ENCODE data around the gene SNAPC4.

SNAPC4 gene

DNA sequence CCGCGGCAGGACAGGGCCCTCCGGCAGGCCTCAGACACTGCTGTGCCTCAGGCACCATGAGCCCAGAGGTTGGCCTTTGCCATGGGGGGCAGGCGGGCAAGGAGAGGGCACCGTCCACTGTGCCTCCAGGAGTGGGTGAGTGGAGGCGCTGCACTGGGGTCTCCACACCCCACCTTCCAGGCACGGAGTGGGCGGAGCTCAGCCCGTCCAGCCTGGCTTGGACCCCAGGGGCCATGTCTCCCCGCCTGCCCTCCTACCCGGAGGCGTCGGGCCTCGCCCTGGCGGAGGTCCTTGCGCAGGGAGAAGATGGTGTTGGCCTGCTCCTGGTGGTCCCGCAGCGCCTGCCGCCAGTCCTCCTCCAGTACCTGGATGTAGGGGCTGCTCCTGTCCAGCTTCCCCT is 29.9 kb downstream of the SNAPC4 start:
- DNase-seq (ENCODE audit: low spot score), result no peak

DNA sequence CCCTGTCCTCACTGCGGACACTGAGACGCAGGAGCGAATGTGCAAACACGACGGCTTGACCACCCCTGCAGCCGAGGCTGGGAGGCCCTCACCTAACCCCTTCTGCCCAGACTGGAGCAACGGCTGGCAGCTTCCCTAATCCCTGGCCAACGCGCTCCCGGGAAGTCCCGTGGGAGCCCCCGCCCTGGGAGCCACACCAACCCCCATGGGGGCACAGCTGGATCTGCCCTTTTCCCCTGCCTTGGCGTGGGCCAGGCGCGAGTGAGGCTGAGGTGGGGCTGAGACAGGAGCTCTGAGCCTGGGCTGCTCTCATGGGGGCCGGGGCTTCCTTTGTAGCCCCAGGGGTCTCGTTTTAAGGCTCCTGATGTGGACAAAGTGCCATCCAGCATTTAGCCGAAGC is 31.8 kb downstream of the SNAPC4 start:
- no peak for DNase-seq (ENCODE audit: low spot score)

- DNase-seq (ENCODE audit: low spot score), result no peak
Measured at GRCh38 chr9:136367296-136368145, 32.4 kb downstream of the SNAPC4 start.

- no peak for DNase-seq (ENCODE audit: low spot score)
Measured at GRCh38 chr9:136366826-136367225, 33.1 kb downstream of the SNAPC4 start.

DNA sequence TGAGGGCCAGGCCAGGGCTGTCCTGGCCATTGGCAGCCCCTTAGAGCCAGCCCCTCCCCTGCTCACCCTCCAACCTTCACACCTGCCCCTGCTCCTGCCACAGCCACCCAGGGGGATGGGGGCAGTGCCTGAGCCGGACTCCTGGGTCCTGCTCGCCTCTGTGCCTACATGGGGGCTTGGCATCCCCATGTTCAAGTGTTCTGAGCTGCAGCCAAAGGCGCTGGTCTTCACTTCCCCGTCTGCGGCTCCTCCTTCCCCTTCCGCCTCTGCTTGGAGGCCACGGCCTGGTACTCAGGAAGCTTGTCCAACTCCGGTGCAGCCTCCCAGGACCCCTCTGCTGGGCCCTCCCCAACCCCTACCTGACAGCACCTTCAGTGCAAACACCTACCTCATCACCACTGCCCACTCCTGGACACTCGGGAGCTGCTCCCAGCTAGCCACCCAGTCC is 34.2 kb downstream of the SNAPC4 start:
- DNase-seq (ENCODE audit: low spot score), result no peak

- no peak for DNase-seq (ENCODE audit: low spot score)
Measured at GRCh38 chr9:136364942-136365774, 34.8 kb downstream of the SNAPC4 start.

DNA sequence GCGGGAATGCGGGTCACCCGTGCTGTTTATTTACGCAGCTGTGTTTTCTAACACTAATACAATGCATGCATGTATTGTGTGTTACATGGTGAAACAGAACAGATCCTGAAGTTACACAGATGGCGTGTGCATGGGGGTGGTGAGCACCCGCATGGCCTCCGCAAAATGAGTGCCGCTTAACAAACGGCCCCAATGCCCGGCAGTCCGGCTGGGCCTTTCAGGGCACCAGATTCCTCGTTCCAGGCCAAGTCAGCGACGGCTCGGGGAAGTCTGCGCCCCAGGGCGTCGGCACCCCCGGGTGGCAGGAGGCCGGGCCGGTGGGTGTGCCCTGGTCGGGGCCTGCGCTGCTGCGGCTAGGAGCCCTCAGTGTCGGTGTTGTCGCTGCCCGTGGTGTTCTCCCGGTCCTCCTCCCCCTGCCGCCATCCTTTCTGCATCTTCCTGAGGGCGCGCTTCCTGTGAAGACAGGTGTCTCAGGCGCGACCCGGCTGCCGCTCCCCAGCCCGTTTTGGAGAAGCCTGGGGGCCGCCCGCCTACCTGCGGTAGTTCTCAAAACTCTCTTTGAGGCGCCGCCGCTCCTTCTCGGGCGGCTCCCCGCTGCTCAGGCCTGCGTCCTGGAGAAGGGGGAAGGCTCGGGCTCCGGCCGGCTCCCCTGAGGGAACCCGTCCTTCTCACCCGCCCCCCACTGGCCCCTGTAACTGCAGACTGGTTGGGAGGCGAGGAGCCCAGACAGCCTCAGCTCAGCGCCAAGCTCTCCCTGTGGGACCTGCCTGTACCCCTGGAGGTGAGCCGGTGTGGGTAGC is 35.8 kb downstream of the SNAPC4 start:
- no peak for DNase-seq (ENCODE audit: low spot score)

GRCh38 chr9:136363106-136363948 is 36.6 kb downstream of the SNAPC4 start, which contains the start of gene DNLZ:
Gene DNLZ, minus strand, starts transcription at chr9:136363744. Its CDS starts 30 bp downstream, at chr9:136363714.
- peak; percentile 94 for DNase-seq (ENCODE audit: low spot score)

GRCh38 chr9:136362450-136362784 is 37.6 kb downstream of the SNAPC4 start:
- no peak for DNase-seq (ENCODE audit: low spot score)

- no peak for DNase-seq (ENCODE audit: low spot score)
Measured at GRCh38 chr9:136361754-136362449, 38.1 kb downstream of the SNAPC4 start.

DNA sequence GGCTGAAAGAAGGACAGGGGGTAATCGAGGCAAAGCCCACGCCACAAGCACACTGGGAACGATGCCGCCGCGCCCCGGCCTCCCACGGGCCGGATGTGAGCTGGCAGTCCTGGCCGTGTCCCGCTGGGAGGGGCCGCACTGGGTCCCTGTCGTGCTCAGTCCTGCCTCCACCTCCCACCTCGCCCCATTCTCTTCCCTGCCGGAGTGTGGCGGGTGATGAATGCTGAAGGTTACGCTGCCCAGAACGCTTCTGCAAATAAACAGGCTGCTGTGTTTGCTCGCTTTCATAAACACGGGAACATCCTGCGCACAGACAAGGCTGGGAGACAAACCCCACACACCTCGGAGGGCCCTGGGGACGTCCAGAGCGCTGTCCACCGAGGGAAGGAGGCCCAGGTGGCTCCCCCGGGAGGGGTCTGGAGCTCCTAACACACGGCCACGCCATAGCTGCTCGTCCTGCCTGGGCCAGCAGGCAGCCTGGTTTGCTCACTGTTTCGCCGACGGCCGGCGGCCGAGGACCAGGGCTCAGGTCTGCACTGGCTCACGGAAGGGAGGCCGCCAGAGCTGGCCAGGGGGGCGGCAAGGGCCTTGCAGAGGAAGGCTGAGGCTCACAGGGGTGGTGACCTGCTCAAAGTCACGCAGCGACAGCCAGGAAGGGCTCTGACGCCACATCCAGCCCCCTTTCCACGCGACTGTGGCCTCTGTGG is 38.8 kb downstream of the SNAPC4 start:
- no peak for DNase-seq (ENCODE audit: low spot score)

GRCh38 chr9:136359774-136360718 is 39.9 kb downstream of the SNAPC4 start:
- no peak for DNase-seq (ENCODE audit: low spot score)

DNA sequence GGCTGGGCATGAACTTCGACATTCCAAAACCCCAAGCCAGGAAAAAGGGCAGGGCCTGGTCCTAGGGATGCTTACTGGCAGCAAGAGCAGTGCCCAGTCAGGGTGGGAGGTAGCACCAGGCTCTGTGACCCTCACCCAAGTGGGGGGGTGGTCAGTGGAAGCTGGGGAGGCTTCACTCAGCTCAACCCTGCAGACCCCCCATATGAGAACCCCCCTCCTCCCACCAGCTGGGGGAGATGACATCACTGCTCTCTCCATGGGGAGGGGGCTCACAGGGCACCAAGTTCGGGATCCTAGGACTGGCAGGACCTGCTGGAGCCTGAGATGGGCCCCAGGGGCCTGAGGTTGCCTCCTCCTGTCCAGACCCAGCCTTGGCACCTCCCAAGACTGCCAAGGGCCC is 41.1 kb downstream of the SNAPC4 start:
- DNase-seq (ENCODE audit: low spot score), result no peak

DNA sequence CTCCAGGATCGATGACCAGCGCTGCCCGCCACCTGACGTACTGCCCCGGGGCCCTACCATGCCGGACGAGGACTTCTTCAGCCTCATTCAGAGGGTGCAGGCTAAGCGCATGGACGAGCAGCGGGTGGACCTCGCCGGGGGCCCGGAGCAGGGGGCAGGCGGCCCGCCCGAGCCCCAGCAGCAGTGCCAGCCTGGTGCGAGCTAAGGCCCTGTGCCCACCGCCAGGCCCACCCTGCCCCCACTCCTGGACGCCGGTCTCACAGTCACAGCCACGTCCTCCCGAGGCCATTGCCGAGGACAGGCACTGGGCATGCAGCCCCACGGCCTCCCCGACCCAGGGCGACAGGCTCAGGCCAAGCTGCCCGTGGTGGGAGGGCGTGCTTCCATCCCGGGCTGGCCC is 42.0 kb downstream of the SNAPC4 start:
- DNase-seq (ENCODE audit: low spot score), result no peak

GRCh38 chr9:136357202-136357725 is 42.7 kb downstream of the SNAPC4 start:
- no peak for DNase-seq (ENCODE audit: low spot score)

DNA sequence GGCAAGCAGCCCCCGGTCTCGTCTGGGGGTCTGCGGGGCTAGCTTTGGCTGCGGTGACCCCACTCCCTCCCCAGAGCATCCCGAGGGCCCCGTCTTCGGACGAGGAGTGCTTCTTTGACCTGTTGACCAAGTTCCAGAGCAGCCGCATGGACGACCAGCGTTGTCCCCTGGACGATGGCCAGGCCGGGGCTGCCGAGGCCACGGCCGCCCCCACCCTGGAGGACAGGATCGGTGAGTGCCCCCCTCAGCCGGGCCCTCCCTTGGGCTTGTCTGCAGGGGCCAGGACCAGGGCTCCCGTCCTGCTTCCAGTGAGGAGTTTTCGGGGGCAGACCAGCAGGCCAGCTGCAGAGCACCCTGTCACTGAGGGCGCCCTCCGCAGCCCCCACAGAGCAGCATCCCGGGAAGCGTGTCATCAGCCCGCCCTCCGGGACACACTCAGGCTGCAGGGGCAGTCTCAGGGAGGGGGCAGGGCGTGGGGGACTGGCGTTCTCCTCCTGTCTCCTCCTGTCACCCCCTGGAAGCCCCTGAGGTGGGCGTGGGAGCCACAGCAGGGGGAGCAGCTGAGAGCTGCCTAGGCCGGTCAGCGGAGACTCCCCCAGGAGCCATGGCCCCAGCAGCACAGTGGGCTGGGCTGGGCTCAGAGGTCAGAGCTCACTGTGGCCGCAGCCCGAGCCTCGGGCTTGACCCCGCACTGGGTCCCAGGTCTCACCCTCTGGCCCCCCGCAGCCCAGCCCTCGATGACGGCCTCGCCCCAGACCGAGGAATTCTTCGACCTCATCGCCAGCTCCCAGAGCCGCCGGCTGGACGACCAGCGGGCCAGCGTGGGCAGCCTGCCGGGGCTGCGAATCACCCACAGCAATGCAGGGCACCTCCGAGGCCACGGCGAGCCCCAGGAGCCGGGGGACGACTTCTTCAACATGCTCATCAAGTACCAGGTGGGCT is 44.1 kb downstream of the SNAPC4 start:
- DNase-seq (ENCODE audit: low spot score), result no peak

DNA sequence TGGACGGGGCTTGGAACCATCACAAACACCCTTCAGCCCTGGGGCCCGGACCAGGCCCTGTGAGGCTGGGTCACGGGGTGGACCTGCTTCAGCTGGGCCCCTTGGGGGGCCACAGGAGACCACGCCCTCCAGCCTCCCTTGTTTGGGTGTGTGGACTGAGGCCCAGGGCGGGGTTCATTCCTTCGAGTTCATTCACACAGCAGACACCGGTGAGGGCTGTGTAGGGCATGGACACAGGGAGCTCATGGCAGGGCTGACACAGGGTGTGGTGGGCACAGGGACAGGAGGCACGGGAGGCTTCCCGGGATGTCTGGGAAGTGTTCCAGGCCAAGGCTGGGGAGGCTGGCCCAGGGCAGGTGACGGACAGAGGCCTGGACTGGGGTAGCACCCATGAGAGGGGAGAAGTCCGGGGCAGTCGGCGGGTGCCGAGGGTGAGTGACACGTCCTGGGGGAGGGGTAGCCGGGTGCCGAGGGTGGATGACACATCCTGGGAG is 45.3 kb downstream of the SNAPC4 start:
- DNase-seq (ENCODE audit: low spot score), result no peak

All from cerebellar cortex (tissue), 1 donor.